Activated CD4-positive, CD25-positive, alpha-beta regulatory T cell treated with anti-CD3 and anti-CD28 coated beads, Interleukin-2, amount 50 U/mL, for 72 hours (primary cell): ENCODE measurements around the gene DDN.

Experiments
- DNase-seq: peaks from one replicate; pipeline ENCODE4 v3.0.0; 2021

Gene DDN

DNA sequence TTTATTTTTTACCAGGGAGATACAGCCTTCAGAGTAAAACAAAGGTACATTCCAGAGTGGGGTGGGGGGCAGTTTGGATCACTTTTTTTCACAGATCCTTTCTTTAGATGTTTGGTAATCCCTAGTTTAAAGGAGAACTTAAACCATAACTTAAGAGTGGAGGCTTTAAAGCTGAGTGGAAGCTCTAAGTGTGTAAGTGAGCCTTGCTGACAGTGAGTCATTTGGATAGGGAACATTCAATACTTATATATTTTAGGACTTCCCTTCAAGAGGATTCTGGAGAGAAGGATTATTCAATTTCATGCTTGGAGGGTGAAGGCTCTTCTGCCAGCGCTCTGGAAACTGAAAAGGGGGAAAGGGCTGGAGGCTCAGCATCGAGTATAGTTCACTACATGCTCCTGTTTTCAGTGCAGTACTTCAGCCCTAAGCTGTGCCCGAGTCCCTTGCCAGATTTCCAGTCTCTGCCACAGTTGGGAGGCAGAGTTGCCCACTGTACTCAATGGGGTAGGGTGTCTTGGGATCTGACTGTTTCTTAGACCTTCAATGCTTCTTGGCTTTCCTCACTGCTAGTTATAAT lies 11.0 kb upstream of the DDN start:
- no peak for DNase-seq

DNA sequence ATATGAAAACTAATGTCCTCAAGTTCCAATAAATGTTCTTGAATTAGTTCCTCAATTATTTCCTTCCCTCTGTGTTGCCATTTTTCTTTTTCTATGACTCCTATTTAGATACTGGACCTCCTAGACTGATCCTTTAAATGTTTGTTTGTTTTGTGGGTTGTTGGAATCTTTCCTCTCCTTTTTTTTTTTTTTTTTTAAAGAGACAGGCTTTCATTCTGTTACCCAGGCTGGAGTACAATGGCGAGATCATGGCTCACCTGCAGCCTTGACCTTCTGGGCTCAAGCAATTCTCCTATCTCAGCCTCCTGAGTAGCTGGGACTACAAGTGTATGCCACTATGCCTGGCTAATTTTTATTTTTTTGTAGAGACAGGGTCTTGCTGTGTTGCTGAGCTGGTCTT lies 9.8 kb upstream of the DDN start:
- no peak for DNase-seq

DNA sequence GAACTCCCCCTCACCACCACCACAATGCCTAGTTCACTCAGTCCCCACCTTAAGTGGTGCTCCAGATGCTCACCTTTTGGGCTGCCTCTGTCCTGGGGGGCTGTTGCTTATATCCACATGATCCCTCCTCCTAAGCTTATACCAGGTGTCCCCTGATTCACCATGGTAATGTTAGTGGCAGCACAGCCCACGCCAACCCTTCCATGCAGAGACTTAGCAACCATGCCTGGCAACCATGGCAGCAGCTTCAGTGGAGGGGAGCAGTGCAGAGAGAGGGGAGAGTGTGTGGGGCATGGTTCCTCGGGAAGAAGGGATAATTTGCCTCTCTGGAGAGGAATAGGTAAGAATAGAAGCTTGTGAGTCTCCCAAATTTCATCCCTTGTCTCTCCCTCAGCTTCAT lies 1.2 kb upstream of the DDN start:
- DNase-seq = no peak

DNA sequence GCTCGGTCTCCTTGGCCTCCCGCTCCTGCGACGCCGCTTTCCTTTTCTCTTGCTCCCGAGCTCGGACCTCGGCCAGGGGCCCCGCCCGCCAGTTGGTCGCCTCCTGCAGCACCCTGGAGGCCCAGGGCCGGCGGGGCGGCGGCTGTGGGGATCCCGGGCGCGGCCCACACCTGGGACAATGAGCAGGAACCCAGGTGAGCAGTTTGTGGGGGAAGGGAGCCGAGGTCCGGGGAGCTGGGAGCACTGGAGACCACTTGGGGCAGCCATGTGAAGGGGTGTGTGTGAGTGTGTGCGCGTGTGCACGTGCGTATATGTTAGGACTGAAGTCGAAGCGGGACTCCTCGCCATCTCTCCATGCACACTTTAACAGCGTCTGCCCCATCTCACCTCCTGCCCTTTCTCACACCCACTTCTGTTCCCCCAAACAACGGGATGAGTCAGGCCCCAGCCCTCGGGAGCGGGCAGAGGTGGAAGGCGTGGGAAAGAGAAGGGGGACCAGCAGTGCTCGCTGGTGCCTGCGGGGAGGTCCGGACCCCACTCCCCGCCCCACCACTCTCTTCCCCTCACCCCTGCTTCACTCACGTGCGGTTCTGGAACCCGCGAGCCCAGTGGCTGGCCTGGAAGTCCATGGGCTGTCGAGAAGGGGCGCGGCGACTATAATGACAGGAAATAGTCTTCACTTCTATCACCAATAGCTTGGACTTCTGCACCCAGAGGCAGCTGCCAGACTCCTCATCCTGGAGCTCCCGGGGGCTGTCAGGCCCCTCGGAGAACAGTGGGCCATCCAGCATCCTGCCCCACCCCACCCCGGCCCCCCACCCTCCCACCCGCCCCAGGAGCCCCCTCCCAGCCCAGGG lies 450 bp downstream of the DDN start:
- DNase-seq = no peak

DNA sequence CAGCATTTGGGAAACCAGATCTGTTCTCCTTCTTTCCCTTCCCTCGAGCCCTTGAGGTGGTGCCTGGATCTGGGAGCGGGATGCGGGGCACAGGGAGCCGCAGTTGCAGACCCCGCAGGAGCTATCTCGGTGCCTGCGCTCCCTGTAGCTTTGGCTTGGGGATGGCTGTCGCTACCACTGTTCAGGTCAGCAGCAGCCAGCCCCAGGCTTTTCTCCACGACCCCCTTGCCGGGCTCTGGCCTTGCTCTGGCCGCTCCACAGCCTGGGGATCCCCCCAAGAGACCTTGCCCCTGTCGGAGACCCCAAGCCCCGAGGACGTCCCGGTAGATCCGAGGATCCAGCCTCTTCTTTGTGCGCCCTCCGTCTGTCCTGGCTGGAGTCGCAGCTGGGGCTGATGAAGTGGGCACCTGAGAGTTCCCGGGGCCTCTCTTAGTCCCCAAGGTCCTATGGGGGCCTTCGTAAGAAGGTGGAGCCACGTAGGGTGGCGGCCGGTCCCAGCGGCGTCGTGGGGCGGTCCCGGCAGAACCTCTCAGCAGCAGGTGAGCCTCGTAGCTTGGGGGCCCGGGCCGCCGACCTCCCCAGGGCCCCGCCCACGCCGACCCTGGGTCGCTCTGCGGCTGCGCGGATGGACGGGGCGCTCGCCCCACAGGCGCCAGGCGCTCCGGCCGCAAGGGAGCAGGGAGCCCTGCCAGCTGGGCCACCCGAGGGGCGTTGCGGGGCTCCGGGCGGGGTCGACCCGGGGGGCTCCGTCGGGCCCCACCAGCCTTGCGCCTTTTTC lies 1.3 kb downstream of the DDN start:
- DNase-seq = peak; percentile 47

DNA sequence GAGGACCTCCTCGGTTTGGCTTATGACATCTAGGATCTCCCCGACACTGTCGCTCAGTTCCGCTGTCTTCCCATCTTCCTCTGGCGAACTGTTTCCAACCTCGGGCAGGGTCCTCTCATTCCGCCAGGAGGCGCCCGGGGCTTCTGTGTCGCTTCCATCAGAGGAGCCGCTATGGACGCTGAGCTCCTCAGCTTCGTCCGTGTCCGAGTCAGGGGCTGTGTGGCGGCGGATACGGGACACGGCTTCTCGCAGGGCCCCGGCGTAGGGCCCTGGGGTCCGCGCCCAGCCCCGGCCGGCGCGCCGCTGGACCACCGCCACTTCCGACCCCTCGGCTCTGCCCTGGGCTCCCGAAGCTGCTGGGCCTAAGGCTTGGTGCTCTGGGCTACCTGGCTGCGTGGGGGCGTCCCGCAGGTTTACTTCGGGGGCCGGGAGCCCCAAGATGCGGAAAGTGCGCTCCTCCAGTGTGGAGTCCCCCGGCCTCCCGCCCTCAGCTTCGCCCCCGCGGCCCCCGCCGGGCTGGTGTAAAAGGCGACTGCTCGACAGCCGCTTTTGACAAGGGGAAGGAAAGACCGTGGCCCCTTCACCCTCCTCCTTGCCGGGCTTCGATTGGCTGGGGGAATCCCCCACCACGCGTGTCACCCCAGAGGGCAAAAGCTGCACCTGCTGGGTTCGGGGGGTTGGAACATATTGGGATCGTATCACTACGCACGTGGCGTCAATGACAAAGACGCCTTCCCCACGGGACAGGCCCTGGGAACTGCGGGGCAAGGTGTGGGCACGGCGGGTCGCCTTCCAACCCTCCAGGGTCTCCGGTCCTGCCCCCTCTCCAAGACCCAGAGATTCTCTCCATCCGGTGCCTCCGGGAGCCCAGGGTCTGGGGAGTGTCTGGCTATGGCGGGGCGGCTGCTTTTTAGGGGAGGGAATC lies 2.1 kb downstream of the DDN start:
- no peak for DNase-seq

DNA sequence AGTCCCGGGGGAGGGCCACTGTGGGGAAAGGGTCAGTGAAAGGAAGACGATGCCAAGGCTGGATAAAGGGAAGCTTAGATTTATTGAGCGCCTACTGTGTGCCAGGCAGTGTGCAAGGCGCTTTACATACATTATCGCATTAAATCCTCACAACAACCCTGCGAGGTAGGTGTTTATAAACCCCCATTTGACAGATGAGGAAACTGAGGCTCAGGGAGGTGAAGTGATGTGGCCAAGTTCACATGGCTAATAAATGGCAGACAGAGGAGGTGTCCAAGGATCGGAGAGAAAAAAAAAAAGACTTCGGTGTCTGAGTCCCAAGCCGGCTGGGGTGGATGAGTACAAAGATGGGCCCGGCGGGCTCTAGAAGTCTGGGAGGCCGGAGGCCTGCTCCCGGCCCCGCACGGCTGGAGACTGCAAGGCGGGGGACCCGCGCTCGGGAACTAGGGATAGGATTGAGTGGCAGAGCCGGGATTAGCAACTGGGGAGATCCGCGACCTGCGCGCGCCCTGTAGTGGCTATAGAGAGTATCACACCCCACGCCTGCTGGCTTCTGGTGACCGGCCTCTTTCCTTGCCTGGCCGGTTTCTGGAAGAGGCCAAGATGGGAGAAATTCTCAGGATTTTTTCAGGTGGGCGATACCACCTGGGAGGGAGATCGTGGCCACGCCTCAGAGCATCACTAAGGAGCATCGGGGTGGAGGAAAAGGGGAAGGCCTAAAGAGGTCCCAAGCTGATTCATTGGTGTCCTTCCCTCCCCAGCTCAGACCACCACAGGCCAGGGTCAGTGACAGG lies 3.9 kb downstream of the DDN start:
- DNase-seq = peak; percentile 57

DNA sequence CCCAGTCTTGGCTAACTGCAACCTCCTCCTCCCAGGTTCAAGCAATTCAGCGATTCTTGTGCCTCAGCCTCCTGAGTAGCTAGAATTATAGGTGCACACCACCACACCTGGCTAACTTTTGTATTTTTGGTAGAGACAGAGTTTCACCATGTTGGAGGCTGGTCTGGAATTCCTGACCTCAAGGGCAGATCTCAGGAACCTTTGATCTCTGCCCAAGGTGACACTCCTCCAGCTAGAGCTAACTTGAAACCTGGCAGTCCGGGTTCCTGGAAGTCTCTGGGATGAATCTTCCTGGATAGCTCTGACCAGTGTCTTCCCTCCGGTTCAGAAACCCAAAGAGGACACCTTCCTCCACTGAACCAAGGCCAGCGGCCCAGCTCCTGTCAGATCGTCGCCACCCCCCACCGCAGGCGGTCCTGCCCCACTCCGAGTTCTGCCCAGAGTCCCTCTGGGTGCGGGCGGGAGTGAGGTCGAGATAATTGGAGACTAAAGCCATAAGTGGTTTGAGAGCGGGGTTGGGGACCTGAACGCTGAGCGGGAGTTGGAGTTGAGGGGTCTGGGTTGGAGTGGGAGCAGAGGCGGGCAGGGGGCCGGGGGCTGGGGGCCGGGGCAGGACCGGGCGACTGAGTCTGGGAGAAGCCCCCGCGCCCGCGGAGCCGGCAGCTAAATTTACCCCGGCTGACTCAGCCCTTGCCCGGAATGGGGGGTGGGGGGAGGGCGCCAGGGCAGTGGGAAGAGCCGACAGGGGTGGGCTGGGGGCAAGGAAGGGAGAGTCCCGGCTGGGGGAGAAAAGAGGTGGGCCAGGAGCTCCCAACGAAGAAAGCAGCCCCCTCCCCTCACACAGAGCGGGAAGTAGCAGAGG lies 4.7 kb downstream of the DDN start:
- DNase-seq = no peak

DNA sequence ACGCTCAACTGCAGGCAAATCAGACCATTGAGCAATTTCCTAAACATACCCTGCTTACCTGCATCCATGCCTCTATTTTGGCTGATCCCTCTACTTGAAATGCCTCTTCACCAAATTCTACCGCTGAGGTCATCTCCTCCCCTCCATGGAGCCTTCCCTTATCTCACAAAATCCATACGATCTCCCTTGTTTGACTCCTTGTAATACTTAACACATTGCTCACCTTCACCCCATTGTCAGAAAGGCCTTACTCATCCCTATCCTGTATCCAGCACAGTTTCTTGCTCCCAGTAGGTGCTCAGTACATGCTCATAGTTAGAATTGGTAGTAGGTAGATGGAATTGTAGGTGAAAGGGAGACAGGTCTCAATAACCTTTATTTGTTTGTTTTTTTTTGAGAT lies 5.4 kb downstream of the DDN start:
- DNase-seq = no peak

DNA sequence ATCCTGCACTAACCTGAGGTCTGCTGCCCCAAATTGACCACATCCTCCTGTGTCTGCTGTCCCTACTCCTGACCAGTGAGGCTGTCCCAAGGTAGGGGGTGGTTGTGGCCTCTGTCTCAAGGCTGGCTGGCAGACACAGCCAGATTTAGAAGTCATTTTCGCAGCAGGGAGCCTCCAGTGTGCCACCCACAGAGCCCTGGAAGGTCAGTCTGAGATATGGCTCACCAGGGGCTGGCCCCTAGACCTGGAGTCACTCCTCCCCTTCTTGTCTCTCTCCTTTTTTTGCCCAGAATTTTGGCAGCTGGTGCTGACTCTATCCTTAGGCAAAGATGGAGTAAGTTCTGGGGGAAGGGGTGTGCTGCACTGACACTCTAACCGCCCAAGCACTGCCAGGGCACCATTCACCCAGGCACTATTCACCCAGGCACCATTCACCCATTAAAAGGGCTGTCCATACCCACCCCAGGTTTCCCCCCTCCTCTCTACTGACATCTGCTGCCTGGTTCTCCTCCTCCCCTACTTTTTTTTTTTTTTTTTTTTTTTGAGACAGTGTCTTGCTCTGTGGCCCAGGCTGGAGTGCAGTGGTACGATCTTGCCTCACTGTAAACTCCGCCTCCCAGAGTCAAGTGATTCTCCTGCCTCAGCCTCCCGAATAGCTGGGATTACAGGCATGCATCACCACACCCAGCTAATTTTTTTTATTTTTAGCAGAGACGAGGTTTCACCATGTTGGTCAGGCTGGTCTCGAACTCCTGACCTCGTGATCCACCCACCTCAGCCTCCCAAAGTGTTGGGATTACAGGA lies 7.7 kb downstream of the DDN start:
- no peak for DNase-seq

DNA sequence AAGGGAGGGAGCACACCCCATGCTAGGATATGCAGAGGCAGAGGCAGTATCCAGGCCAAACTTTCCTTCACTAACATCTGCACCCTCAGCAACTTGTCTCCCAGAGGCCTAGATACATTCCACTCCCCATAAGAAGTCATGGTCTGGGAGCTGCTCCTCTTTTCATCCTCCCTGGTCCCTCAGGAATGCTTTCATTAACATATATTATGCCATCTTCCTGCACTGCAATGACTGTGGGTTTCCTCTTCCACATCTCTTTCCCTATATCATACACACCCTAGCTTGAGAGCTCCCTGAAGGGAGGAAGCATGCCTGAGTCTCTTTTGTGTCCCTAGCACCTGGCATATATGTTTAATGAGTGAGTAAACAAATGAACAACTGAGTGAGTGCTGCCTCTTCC lies 8.6 kb downstream of the DDN start:
- DNase-seq = no peak

DNA sequence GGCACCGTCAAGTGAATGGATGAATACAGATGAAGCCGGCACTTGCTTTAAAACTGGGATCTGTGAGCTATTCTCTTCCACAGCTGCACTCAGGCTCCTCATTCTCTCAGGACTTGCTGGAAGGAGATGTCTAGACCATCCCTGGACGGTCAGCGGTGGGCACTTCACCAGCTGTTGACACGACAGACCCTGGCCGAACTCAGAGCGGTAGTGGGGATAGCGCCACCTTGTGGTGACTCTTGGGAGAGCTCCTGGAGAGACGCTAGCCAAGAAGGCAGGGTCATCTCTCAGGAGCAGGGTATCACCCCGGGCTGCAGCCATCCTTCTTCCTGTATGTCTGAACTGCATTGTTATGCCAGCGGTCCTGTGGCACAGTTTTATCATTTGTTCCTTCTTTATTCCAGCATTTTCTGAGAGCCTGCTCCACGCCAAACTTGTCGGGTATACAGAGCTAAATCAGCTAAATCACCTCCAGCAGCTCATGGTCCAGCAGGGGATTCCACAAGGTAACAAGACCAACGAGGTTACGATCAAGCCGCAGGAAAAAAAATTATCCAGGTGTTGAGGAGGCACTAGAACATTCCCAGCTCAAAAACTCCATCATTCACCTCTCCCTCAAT lies 11.0 kb downstream of the DDN start:
- peak; percentile 87 for DNase-seq

DNA sequence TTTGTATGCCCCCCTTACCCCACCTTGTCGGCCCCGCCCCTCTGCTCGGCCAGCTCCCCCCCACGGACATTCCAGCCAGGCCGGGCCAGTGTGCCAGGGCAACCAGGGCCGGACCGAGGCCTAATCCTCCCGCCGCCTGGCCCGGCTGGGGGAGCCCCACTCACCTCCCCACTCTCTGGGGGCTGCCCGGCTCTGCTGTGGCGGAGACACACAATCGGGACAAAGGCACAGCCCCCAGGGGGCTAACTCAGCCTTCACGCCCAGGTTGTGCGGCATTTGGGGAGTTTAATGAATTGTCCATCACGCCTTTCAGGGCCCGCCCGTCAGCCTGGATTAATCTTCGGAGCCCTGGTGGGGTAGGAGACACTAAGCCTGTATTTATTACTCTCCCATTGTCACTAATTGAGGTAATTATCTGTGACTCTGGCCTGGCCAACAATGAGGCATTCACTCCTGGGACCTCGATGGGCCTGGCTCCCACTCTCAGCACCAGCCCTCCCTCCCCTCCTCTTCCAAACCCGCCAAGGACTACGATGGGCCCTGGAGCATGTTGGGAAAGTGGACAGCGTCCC lies 12.4 kb downstream of the DDN start:
- DNase-seq = no peak

DNA sequence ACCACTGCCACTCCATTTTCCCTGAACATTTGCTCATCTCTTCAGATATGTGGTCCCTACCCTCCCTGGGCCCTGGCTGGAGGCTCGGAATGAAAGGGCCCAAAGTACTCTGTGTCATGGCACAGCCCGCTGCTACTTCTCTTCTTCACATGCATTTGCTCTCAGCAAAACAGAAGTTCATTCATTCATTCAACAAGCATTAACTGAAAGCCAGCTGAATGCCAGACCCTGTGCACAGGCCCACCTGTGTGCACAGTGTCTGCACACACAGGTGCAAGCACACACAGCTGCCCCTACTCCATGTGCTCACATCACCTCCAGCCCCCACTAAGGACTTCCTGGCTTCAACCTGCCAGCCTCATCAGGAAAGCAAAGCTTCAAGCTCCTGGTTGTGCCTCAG lies 13.3 kb downstream of the DDN start:
- no peak for DNase-seq

DNA sequence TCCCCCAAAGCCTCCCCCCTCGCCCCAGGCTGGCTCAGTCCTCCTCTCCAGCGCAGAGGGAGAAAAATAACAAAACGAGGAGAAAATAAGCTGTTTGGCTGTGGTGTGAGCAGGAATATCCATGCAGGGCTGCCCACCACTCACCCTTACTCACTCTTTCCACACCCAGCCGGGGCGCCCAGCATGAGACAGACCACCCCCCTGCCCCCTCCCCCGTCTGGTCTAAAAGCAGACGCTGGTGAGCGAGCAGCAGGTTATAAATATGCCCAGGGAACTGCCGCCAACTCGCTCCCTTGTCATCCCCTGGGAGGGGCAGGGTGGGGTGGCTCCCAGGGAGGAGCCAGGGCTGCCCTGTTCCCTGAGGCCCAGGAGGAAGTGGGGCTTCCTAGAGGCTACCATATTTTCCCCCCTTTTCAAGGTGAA lies 13.7 kb downstream of the DDN start:
- DNase-seq = no peak

DNA sequence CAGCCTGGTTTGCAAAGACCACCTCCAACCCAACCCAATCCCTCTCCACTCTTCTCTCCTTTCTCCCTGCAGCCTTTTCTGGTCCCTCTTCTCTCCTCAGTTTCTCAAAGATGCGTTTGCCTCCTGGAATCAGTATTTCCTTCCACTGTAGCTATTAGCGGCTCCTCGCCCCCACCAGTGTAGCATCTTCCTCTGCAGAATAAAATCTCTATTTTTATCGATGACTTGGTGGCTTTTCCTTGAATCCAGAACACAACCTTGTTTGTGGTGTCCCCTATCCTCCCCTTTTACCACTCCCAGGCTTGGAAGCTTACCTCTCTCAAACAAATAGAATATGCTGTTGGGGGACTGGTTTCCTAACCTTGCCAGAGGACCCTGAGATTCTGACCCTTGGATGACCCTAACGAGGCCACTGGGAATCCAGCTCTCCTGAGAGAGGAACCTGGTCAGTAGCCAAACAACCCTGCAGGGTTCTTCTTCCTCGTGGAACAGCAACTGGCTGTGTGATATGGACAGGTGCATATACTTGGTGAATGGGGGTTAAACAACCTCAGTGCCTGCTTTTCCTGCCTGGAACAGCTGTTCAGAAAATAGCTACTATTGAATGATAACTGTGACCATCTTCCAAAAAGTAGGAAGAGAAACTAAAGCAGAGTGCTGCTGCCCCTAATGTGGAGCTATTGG lies 16.6 kb downstream of the DDN start:
- no peak for DNase-seq

DNA sequence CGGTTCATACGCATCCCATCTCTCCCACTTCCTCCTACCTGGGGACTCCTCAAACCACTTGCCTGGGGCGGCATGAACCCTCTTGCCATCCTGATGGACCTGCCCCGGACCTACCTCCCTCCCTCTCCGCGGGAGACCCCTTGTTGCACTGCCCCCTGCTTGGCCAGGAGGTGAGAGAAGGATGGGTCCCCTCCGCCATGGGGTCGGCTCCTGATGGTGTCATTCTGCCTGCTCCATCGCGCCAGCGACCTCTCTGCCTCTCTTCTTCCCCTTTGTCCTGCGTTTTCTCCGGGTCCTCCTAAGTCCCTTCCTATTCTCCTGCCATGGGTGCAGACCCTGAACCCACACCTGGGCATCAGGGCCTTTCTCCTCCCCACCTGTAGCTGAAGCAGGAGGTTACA lies 17.4 kb downstream of the DDN start:
- DNase-seq = no peak

DNA sequence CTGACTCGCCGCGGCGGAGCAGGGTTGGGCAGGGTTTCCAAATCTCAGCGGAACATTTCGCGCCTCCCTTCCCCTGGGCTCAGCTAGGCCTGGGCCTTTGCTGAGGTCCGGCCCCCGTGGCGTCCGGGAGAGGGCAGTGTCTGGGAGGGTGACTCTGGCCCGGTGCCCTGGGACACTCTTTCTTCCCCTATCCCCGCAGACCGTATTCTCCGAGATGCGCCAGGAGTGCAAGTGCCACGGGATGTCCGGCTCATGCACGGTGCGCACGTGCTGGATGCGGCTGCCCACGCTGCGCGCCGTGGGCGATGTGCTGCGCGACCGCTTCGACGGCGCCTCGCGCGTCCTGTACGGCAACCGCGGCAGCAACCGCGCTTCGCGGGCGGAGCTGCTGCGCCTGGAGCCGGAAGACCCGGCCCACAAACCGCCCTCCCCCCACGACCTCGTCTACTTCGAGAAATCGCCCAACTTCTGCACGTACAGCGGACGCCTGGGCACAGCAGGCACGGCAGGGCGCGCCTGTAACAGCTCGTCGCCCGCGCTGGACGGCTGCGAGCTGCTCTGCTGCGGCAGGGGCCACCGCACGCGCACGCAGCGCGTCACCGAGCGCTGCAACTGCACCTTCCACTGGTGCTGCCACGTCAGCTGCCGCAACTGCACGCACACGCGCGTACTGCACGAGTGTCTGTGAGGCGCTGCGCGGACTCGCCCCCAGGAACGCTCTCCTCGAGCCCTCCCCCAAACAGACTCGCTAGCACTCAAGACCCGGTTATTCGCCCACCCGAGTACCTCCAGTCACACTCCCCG lies 18.0 kb downstream of the DDN start:
- peak; percentile 47 for DNase-seq
